Fibroblast of the aortic adventitia (primary cell): ENCODE results near the gene TNFRSF12A. TPM values are rescaled to one million over a fixed set of nuclear protein-coding genes. Genes with fewer than 3 reads are reported as not detected.
"Not testable (repeated sequence)": the region's sequence is repeated elsewhere in the genome, so short reads cannot be mapped to it uniquely, and the experiment has no call there.

Experiments used
- DNase-seq: peaks from one replicate; pipeline ENCODE4 v3.0.0-alpha.2; 2010; ENCODE audit warnings: low read depth
- H3K4me3 ChIP-seq: 2 replicates; pipeline ENCODE4 v1.5.1; 2011; ENCODE audit warnings: low read depth, mild to moderate bottlenecking, control low read depth, low read length, moderate library complexity
- small RNA-seq: library from RNA; depleted of rRNA; stranded (forward); fragments of <200 nt; gene quantifications from one replicate; pipeline ENCODE3, GENCODE V24; 2012
- total RNA-seq: library from RNA; depleted of rRNA; stranded (reverse); fragments of >200 nt; gene quantifications from 2 replicates; pipeline ENCODE4 v1.2.3, GENCODE V29; 2012; ENCODE audit warnings: low replicate concordance
- TF ChIP-seq, protein P1 (sequence below): IDR thresholded peaks from 2 replicates; pipeline ENCODE4 v1.5.1; 2011; ENCODE audit warnings: mild to moderate bottlenecking, low read length, control low read depth, inconsistent platforms; ENCODE audit not compliant: insufficient read depth

Gene TNFRSF12A
- total RNA-seq, 1 donor, result 124 TPM

DNA sequence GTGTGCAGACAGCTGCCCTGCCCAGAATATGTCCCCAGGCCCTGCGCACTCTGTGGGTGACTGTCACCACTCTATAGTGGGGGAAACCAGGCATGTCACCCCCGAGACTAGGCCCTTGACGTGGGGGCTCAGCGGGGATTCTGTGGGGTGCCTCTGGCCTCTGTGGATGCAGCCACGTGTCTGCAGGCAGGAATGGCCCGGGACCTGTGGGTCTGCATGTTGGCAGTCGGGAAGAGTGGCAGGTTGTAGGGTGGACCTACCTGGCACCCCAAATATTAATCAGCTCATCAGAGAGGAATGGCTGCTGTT, 46.2 kb downstream of the TNFRSF12A start:
- DNase-seq, result no peak
- peak overlapping the region; percentile 57 for H3K4me3 ChIP-seq
- TF ChIP-seq, protein P1, sequence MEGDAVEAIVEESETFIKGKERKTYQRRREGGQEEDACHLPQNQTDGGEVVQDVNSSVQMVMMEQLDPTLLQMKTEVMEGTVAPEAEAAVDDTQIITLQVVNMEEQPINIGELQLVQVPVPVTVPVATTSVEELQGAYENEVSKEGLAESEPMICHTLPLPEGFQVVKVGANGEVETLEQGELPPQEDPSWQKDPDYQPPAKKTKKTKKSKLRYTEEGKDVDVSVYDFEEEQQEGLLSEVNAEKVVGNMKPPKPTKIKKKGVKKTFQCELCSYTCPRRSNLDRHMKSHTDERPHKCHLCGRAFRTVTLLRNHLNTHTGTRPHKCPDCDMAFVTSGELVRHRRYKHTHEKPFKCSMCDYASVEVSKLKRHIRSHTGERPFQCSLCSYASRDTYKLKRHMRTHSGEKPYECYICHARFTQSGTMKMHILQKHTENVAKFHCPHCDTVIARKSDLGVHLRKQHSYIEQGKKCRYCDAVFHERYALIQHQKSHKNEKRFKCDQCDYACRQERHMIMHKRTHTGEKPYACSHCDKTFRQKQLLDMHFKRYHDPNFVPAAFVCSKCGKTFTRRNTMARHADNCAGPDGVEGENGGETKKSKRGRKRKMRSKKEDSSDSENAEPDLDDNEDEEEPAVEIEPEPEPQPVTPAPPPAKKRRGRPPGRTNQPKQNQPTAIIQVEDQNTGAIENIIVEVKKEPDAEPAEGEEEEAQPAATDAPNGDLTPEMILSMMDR, result no peak

DNA sequence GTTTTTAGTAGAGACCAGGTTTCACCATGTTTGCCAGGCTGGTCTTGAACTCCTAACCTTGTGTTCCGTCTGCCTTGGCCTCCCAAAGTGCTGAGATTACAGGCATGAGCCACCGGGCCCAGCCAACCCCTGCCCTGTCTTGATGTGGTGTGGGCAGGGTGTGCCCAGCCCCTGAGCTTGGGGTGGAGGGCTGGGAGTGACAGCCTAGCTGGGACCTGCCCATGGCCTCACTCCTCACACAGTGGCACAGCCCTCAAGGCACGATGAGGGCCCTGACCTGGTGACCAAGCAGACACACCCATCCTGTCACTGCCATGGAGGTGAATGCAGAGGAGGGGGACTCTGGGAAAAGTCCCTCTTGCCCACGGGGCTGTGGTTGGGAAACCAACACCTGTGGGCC, 48.3 kb downstream of the TNFRSF12A start:
- no peak overlapping the region for H3K4me3 ChIP-seq
- TF ChIP-seq, protein P1, result no peak
- DNase-seq, result no peak

DNA sequence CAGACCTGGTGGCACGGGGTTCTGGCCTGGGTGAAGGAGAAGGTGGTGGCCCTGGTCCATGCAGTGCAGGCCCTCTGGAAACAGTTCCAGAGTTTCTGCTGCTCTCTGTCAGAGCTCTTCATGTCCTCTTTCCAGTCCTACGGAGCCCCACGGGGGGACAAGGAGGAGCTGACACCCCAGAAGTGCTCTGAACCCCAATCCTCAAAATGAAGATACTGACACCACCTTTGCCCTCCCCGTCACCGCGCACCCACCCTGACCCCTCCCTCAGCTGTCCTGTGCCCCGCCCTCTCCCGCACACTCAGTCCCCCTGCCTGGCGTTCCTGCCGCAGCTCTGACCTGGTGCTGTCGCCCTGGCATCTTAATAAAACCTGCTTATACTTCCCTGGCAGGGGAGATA, 49.0 kb downstream of the TNFRSF12A start:
- DNase-seq, H3K4me3 ChIP-seq: not testable (repeated sequence)

DNA sequence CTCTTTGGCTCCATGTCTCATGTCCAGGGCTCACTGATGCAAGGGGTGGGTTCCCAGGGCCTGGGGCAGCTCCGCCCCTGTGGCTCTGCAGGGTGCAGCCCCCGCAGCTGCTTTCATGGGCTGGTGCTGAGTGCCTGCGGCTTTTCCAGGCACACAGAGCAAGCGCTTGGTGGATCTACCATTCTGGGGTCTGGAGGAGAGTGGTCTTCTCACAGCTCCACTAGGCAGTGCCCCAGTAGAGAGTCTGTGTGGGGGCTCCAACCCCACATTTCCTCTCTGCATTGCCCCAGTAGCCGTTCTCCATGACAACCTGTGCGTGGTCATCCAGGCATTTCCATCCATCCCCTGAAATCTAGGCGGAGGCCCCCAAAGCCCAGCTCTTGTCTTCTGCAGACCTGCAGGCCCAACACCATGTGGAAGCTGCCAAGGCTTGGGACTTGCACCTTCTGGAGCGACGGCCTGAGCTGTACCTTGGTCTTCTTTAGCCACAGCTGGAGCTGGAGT, 50.5 kb downstream of the TNFRSF12A start:
- no peak for DNase-seq
- TF ChIP-seq, protein P1, result no peak
- H3K4me3 ChIP-seq, result no peak overlapping the region

DNA sequence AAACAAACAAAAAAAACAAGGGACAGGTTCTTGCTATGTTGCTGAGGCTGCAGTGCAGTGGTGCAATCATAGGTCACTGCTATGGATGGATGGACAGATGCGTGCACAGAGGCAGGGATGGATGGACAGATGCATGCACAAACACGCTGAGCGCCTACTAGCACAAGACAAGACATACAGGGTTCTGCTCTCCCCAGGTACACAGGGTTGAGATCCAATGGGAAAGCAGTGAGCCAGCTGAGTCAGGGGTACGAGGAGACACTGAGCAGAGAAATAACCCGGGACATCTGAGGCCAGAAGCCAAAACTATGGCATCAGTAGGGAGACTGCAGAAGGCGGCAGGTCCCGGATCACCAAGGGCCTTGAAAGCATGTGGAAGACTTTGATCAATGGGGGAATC, 51.5 kb downstream of the TNFRSF12A start:
- no peak overlapping the region for H3K4me3 ChIP-seq
- TF ChIP-seq, protein P1, result no peak
- no peak for DNase-seq

Small RNA genes within 50 kb of the gene (small RNA-seq; reads per million reads assigned to genes)
- gene LINC00514, result not detected

Other genes starting within 250 kb of the TNFRSF12A start
- gene ELOB, start 243.1 kb upstream of the TNFRSF12A start, total RNA-seq, result 37.6 and 316 TPM in 2 replicates
- not detected in 2 replicates for gene PRSS33, start 232.8 kb upstream of the TNFRSF12A start, total RNA-seq
- gene PRSS41, start 221.9 kb upstream of the TNFRSF12A start, total RNA-seq, result not detected in 2 replicates
- gene PRSS21, start 203.1 kb upstream of the TNFRSF12A start, total RNA-seq, result 0.27 and 0.49 TPM in 2 replicates
- gene ZG16B, start 190.1 kb upstream of the TNFRSF12A start, total RNA-seq, result 0.27 and 1.4 TPM in 2 replicates
- gene PRSS22, start 162.2 kb upstream of the TNFRSF12A start, total RNA-seq, result not detected in 2 replicates
- 48.9 and 56.4 TPM in 2 replicates for gene FLYWCH2, start 137.2 kb upstream of the TNFRSF12A start, total RNA-seq
- 31.3 and 37.4 TPM in 2 replicates for gene FLYWCH1, start 108.4 kb upstream of the TNFRSF12A start, total RNA-seq
- gene KREMEN2, start 56.1 kb upstream of the TNFRSF12A start, total RNA-seq, result not detected in 2 replicates
- 0.16 and 13.8 TPM in 2 replicates for gene PAQR4, start 51.0 kb upstream of the TNFRSF12A start, total RNA-seq
- 1.5 and 24.5 TPM in 2 replicates for gene PKMYT1, start 39.9 kb upstream of the TNFRSF12A start, total RNA-seq
- gene CLDN9, start 7.4 kb upstream of the TNFRSF12A start, total RNA-seq, result not detected in 2 replicates
- 1.1 TPM in 1 of 2 replicates, not detected in the other for gene CLDN6, start 2.2 kb upstream of the TNFRSF12A start, total RNA-seq
- 40.6 and 45.6 TPM in 2 replicates for gene HCFC1R1, start 3.6 kb downstream of the TNFRSF12A start, total RNA-seq
- 16.3 and 30.2 TPM in 2 replicates for gene THOC6, start 3.7 kb downstream of the TNFRSF12A start, total RNA-seq
- gene BICDL2, start 16.6 kb downstream of the TNFRSF12A start, total RNA-seq, result not detected in 2 replicates
- not detected in 2 replicates for gene MMP25, start 26.2 kb downstream of the TNFRSF12A start, total RNA-seq
- 7.6 and 7.8 TPM in 2 replicates for gene IL32, start 45.3 kb downstream of the TNFRSF12A start, total RNA-seq
- not detected in 2 replicates for gene ZSCAN10, start 78.9 kb downstream of the TNFRSF12A start, total RNA-seq
- 12.3 and 14.7 TPM in 2 replicates for gene ZNF205, start 92.2 kb downstream of the TNFRSF12A start, total RNA-seq
- 6.9 and 7.0 TPM in 2 replicates for gene ZNF213, start 114.7 kb downstream of the TNFRSF12A start, total RNA-seq
- gene OR1F1, start 167.8 kb downstream of the TNFRSF12A start, total RNA-seq, result not detected in 2 replicates
- 6.6 and 9.7 TPM in 2 replicates for gene ZNF200, start 214.8 kb downstream of the TNFRSF12A start, total RNA-seq
- under 0.01 TPM in 1 of 2 replicates, not detected in the other for gene MEFV, start 236.3 kb downstream of the TNFRSF12A start, total RNA-seq